ENCODE measurements around the gene PSMD14. TPM values are rescaled to one million over a fixed set of nuclear protein-coding genes. Genes with fewer than 3 reads are reported as not detected.
"Not testable (repeated sequence)": the region's sequence is repeated elsewhere in the genome, so short reads cannot be mapped to it uniquely, and the experiment has no call there.

PSMD14 gene
- total and polyA plus RNA-seq, 8 donors: 5.4 to 19.7 (median 15.0) TPM

- 69 to 72% methylated on average over 1 of the region's 1 CpG for WGBS, 2 donors
- H3K4me3 ChIP-seq: no peak overlapping the region
- no peak overlapping the region for H3K27ac ChIP-seq
- no peaks in the 10 kb centered on the region for H3K27me3 ChIP-seq
- no peak for DNase-seq
- H3K4me1 ChIP-seq: no peaks in the 10 kb centered on the region
- intact Hi-C loops (cut with DNase I): no loop called here
- no peaks in the 10 kb centered on the region for H3K36me3 ChIP-seq
- no peak for TF ChIP-seq CTCF (IDR thresholded peaks at IDR 0.05)
- FAIRE-seq: no peak
- no peak for ATAC-seq
- no peaks in the 10 kb centered on the region for H3K9me3 ChIP-seq
These were observed 19.4 kb downstream of the PSMD14 start for GRCh38 chr2:161327582-161327981.

- Histone ChIP-seq H3K27ac (no peak overlapping the region), H3K9me3 (no peaks in the 10 kb centered on the region), H3K27me3 (no peaks in the 10 kb centered on the region), H3K4me1 (no peaks in the 10 kb centered on the region), H3K36me3 (no peaks in the 10 kb centered on the region), H3K4me3 (no peak overlapping the region)
- intact Hi-C loops (cut with DNase I): no loop called here
- TF ChIP-seq CTCF (IDR thresholded peaks at IDR 0.05): no peak
- FAIRE-seq: no peak
- ATAC-seq: no peak
- no peak for DNase-seq
These were observed 24.2 kb downstream of the PSMD14 start for GRCh38 chr2:161332371-161332967.

- FAIRE-seq (no peak), ATAC-seq (no peak), DNase-seq (no peak)
- 45 to 56% methylated on average over 2 of the region's 2 CpGs for WGBS, 2 donors
- Histone ChIP-seq H3K27ac (no peak overlapping the region), H3K4me3 (no peak overlapping the region), H3K4me1 (no peaks in the 10 kb centered on the region), H3K36me3 (no peaks in the 10 kb centered on the region), H3K9me3 (no peaks in the 10 kb centered on the region), H3K27me3 (no peaks in the 10 kb centered on the region)
- no peak for TF ChIP-seq CTCF (IDR thresholded peaks at IDR 0.05)
- intact Hi-C loops (cut with DNase I): no loop called here
These were observed 27.4 kb downstream of the PSMD14 start for GRCh38 chr2:161335626-161336025.

- no peak for FAIRE-seq
- WGBS, 2 donors: 42 to 50% methylated on average over 1 of the region's 1 CpG
- no peak for TF ChIP-seq CTCF (IDR thresholded peaks at IDR 0.05)
- no peak for ATAC-seq
- Histone ChIP-seq H3K36me3 (no peaks in the 10 kb centered on the region), H3K27ac (no peak overlapping the region), H3K4me3 (no peak overlapping the region), H3K9me3 (no peaks in the 10 kb centered on the region), H3K4me1 (no peaks in the 10 kb centered on the region), H3K27me3 (no peaks in the 10 kb centered on the region)
- intact Hi-C loops (cut with DNase I): no loop called here
- no peak for DNase-seq
These were observed 29.0 kb downstream of the PSMD14 start for GRCh38 chr2:161337247-161337646.

GRCh38 chr2:161339532-161339931 is 31.3 kb downstream of the PSMD14 start:
- WGBS, 2 donors: 82 to 94% methylated on average over 3 of the region's 3 CpGs
- DNase-seq; H3K27me3 ChIP-seq; H3K4me1 ChIP-seq; FAIRE-seq; ATAC-seq; H3K36me3 ChIP-seq; intact Hi-C loops (cut with DNase I); H3K9me3 ChIP-seq; H3K27ac ChIP-seq; H3K4me3 ChIP-seq: not testable (repeated sequence)

GRCh38 chr2:161340930-161341413 is 32.7 kb downstream of the PSMD14 start:
- intact Hi-C loops (cut with DNase I); H3K4me3 ChIP-seq: not testable (repeated sequence)

More at GRCh38 chr2:161340930-161341413, 32.7 kb downstream of the PSMD14 start:
- not testable (repeated sequence) for H3K4me1 ChIP-seq, H3K27me3 ChIP-seq, H3K36me3 ChIP-seq, DNase-seq, H3K27ac ChIP-seq, H3K9me3 ChIP-seq, FAIRE-seq
- 81 to 85% methylated on average over 29 to 37 of the region's 64 CpGs for WGBS, 2 donors
- peak in 1 of 4 donors; percentile 26 for ATAC-seq
